ENCODE measurements around the gene TSEN2.
A peak's percentile ranks its signal among the peaks of the same experiment; 100 is the strongest.
"Not testable (repeated sequence)": the region's sequence is repeated elsewhere in the genome, so short reads cannot be mapped to it uniquely, and the experiment has no call there.

TSEN2 gene

DNA sequence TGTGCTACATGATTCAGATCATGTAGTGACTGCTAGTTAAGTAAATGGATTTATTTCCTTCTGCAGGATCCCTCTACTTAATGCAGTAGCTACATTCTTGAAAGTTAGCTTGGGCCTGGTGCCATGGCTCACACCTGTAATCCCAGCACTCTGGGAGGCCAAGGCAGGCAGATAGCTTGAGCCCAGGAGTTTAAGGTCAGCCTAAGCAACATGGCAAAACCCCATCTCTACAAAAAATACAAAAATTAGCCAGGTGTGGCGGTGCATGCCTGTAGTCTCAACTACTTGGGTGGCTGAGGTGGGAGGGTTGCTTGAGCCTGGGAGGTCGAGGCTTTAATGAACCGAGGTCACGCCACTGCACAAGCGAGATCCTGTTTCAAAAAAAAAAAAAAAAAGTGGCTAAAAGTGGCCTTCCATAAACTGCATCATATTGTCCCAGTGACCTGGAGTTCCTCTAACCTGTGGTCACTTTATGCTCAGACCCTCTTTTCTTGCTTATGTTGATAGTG lies 22.0 kb downstream of the TSEN2 start:
- no peak for DNase-seq (ENCODE audit: low read depth)

DNA sequence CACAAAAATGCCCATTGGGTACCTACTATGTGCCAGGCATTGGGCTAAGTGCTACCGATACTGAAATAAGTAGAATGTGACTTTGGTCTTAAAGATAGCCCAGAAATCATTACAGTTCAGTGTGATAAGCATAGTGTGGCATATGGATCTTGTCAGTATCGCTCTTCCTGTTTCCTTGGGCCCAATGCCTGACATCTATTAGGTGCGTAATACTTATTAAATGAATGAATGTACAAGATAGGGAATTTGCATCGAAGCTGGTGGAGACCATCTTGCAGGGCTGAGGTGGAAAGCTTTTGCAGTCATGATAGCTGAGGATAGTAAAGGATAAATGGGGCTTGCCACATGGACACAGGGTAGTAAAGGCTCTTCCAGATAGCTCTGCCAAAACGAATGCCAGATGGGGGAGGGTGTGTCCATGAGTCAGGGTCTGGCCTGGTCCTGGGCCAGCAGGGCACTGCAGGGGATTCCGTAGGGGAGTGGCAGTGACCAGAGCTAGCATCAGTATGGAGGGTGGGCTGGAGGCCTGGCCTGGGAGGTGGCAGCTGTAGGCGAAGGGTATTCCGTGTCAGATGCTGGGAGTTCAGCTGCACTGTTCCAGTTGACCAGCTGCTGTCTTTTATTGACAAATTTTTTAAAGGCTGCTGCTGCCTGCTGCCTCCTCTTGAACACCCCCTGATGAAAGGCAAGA lies 23.5 kb downstream of the TSEN2 start:
- peak; percentile 87 for DNase-seq (ENCODE audit: low read depth)

DNA sequence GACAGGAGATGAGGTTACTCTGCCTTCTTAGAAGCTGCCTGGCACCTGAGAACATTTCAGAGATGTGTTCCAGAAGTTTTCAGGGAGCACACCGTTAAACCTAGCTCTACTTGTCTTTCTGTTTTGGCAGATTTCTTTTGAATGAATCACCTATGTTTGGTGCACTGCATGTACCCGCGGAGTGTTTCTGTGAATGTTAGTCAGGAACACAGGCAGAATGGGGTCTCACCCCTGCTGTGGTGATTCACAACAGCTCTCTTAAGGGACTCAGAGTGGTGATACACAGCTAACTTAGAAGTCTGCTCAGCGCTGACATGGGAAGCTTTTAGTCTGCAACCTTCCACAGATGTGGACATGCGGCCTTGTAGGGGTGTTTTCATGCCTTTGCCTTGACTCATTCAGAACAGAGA lies 24.0 kb downstream of the TSEN2 start:
- DNase-seq (ENCODE audit: low read depth) = peak; percentile 98

DNA sequence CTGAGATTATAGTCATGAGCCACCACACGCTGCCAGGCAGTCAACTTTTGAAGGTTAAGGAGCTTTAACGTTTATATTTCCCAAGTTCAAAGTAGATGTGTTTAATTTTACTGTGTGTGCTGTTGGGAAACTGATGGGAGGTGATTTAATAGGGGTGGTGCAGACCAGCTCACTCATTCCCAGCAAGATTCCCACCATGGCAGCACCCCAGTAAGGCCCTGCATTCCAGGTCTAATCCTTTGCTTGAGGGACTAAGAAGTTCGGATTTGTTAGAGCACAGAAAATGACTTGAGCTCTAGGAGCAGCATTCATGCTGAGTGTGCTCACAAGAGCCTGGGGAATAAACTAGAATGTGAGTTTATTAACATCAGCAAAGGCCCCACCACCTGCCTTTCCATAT lies 25.2 kb downstream of the TSEN2 start:
- no peak for DNase-seq (ENCODE audit: low read depth)

DNA sequence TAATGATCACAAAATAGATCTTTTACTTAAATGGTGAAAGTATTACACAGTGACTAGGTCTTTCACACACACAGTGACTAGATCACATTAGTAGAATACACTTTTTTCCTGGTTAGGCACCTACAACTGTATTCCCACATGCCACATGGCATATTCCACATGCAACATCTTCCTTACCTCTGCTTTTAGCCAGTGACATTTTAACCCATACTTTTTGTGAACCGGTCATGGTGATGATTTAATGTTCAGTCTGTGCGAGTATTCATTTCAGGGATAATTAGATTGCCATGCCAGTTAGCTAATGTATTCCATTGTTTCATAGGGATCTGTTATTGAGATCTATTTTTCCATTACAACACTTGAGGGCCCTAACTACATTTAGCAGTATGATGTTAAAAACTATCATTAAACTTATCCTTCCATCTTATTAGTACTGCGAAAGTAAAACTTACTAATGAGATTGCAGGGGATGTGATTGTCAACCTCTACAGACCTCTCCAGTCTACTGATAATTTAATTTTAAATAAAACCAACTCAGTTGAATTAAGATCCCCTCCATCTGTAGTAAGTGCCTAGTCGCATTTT lies 28.3 kb downstream of the TSEN2 start:
- DNase-seq (ENCODE audit: low read depth) = no peak

DNA sequence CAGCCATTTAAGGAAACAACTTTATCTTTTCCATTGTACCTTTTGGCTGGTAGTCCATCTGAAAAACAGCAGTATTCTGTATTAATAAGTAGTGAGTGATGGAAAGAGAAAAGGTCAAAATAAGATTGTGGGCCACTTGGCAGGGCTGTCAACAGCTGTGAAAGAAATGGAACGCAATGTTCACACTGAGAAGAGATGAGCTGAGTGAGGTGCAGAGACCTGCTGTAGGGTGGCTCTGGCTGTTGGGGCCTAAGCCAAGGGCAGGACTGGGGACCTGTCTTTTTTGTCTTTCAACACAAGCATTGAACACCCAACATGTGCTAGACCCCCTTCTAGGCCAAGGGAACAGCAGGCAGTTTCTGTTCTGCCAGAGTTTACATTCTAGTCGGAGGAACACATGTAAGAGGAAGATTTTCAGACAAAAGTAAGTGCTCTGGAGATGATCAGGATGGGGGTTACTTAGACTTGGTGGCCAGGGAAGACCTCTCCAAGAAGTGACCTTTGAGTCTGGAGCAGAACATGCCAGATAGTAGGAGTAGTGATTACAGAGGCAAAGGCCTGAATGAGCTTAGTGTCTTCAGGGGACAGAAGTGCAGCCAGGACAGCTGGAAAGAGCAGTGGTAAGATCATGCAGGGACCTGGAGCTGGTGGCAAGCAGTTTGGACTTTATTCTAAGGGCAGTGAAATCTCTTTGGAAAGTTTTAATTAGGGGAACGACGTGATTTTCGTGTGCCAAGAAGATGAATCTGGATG lies 29.6 kb downstream of the TSEN2 start:
- no peak for DNase-seq (ENCODE audit: low read depth)

DNA sequence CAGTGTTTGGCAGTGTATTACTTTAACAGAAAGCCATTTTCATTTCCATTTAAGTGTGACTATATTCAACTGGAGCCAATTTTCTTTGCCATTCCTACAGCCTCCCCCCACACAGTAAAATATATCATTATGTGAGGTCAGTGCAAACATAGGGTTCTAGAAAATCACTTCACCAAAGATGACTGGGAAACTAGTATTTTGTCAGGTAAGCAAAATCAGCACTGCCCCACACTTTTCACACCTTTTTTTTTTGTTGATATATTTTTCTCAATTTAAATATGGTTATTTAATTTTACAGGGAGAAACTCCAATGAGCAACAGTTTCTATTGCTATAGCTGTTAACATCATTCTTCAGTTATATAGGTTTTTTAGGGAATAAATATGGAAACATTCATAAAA lies 31.4 kb downstream of the TSEN2 start:
- DNase-seq (ENCODE audit: low read depth) = no peak

DNA sequence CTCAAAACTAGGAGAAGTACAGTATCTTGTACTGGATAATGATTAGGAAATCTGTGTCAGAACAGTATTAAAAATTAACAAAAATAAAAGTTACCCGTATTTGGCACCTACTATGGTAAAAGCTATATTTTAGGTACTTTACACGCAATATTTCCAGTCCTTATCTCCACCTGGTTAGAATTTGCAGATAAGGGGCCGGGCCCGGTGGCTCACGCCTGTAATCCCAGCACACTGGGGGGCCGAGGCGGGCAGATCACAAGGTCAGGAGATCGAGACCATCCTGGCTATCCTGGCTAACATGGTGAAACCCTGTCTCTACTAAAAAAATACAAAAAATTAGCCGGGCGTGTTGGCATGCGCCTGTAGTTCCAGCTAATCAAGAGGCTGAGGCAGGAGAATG lies 32.6 kb downstream of the TSEN2 start:
- DNase-seq (ENCODE audit: low read depth) = no peak

DNA sequence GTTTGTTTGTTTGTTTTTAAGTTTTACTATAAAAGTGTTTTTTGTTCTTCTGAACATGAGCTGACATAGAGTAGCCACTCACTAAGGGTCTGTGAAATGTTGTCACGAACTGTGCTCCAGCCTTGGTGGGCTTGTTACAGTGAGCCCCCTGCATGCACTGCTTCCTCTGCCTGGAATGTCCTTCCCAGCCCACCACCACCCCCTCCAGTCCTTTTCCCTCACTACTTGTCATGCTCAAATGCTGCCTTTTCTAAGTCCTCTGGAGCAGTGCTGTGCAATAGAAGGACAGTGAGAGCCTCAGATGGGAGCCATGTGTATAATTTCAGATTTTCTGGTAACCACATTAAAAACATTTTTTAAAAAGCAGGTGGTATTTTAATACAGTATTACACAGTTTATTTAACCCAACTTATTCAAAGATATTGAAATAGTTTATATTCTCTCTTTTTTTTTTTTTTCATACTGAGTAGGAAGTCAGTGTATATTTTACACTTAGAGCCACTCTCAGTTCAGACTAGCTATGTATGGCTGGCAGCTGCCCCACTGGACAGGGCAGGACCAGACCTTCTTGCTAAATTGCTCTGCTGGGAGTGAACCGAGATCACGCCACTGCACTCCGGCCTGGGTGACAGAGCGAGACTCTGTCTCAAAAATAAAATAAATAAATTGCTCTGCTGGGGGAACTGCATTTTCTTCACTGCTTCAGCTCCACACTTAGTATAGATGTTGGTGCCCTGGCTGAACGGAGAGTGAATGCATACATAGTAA lies 34.2 kb downstream of the TSEN2 start:
- no peak for DNase-seq (ENCODE audit: low read depth)

DNA sequence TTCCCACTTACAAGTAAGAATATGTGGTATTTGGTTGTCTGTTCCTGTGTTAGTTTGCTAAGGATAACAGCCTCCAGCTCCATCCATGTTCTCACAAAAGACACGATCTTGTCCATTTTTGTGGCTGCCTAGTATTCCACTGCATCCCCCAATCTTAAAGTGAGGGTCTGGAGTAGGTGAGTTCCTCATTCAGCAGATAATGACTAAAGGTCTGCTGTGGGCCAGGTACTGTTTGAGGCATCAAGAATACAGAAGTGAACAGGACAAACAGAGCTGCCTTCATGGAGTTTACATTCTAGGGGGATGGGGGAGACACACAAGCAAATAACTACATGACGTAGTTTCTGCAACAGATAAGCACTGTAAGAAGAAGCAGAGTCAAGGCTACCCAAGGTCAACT lies 36.7 kb downstream of the TSEN2 start:
- DNase-seq (ENCODE audit: low read depth) = no peak

DNA sequence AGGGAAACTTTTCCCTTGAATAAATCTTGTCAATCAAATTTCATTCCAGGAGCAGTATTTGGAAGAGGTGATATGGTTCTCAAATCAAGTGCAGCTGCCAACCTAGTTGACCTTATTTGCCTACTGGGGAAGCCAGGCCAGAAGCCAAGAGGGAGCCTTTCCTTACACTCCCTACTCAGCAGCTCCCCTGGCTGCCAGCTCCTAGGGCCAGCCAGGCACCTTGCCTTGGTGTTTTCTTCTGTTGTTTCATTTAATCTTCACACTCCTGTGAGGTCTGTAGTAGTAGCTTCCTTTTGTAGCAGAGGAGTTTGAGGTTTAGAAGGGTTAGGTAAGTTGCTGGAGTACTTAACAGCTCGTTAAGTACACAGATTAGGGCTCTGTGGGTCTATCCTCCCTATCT lies 38.4 kb downstream of the TSEN2 start:
- no peak for DNase-seq (ENCODE audit: low read depth)

DNA sequence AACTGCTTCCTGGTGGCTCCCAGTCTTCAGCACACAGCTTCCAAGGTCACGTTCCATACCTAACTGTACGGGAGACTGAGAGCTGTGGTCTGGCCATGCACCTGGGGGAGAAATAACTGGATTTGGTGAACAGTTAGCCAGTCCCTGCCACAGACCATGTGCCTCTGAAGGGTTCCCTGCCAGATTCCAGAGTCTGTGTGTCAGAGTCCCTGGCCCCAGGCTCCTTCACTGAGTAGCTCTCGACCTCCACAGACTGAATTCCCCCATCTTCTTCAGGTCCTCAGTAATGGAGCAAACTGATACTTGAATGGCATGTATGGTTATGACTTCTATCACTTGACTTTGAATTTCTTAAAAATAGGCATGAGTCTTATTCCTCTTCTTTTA lies 43.5 kb downstream of the TSEN2 start:
- no peak for DNase-seq (ENCODE audit: low read depth)

DNA sequence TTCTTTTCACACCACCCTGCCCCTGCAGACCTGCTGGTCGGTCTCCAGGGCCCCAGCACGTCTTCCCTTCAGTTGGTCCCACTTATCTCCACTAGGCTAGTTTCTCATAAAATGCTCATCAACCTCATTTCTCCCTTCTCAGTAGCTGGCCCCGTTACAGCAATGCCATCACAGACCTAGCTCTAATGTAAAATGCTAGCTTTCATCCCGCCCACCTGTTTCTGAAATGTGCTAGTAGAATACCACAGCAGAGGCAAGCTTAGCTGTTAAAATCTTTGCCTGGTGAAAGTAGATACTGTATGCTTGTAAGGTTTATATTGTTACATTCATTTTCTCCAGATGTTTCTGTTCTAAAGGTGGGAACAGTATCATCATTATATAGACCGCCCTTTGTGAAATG lies 47.9 kb downstream of the TSEN2 start:
- DNase-seq (ENCODE audit: low read depth) = no peak

DNA sequence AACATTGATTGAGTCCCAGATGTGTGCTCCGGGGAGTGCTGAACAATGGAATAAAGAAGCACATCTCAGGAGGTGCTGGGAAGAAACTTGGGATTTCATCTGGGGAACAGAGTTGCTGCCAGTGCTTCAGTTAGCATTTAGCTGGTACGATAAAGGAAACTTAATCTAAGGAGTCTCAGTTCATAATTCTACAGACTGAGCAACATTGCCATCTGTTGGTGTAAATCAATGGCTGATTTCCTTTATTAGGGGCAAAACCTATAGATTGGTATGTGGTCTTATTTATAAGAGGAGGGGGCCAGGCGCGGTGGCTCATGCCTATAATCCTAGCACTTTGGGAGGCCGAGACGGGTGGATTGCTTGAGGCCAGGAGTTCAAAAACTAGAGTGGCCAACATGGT lies 52.1 kb downstream of the TSEN2 start:
- DNase-seq (ENCODE audit: low read depth) = no peak

DNA sequence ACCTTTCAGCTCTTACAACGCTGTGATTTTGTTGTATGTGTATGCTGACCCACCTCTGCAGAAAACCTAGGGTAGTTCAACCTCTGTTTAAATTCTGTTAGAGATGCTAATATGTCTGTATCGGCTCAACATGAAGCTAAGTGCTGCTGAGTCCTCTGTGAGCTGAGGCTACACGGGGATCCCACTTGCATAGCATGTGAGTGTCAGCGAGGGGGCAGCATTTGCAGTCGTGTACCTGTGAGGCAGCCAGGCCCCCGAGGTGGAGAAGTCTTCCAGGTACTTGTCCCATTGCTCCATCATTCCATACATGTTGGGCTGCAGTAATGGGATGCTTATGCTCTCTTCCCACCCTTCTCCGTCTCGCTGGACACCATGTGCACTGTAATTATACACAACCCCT lies 57.3 kb downstream of the TSEN2 start:
- no peak for DNase-seq (ENCODE audit: low read depth)

DNA sequence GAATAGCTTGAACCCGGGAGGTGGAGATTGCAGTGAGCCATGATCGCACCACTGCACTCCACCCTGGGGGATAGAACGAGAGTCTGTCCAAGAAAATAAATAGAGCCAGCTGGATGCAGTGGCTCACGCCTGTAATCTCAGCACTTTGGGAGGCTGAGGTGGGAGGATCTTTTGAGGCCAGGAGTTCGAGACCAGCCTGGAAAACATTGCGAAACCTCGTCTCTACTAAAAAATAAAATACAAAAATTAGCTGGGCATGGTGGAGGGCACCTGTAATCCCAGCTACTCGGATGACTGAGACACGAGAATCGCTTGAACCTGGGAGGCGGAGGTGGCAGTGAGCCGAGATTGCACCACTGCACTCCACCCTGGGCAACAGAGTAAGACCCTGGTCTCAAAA lies 59.2 kb downstream of the TSEN2 start:
- not testable (repeated sequence) for DNase-seq (ENCODE audit: low read depth)

DNA sequence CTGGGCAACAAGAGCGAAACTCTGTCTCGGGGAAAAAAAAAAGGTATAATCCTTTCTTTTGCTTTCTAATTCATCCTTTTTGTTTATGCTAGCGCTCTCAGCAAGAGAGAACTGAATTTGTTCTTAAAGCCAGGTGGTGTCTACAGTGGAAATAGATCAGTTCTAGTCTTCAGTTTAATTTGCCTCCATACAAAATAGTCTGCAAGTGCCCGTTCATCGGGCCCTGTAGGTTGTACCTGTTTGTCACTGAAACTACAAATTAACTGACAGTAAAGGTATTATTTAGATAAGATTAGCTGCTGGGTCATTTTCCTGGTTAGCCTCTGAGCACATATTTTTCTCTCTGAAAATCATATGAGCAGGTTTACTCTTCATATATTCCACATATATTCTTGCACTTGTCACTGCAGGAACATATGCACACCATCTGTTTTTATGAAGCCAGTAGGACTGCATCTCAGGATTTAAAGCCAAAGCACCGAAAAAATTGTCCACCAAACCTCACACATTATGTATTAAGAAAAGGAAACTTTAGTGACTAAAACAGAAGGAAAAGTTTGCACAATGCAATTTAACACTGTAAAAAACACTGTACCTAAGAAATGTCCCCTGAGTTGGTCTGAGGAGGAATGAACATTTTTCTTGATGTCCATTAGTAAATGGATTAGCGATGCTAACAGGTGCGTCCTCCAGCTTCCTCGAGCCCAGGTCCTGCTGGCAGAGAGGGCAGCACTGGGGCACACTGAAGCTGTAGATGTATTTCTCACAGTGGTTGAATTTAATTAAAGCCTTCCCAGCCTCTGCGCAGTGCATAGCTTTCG lies 60.6 kb downstream of the TSEN2 start:
- no peak for DNase-seq (ENCODE audit: low read depth)

DNA sequence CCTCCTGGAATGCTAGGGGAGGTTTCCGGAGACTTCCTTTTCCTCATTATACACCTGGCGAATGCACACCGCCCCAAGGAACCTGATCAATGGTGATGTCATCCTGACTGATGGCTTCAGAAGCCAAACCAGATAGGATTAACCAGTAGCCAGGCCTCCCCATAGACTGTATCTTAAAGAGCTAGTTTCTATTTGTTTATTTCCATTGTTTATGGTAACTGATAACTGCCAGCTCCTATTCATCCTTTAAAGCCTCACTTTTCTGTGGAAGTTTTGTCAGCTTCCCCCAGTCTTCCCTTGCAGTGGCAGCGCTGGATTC lies 61.2 kb downstream of the TSEN2 start, which contains the start of gene MKRN2OS:
Gene MKRN2OS, minus strand, starts transcription at position 27 of the 319 bp plus-strand sequence. CDS start 35 bp downstream, outside the sequence.
- DNase-seq (ENCODE audit: low read depth) = no peak

DNA sequence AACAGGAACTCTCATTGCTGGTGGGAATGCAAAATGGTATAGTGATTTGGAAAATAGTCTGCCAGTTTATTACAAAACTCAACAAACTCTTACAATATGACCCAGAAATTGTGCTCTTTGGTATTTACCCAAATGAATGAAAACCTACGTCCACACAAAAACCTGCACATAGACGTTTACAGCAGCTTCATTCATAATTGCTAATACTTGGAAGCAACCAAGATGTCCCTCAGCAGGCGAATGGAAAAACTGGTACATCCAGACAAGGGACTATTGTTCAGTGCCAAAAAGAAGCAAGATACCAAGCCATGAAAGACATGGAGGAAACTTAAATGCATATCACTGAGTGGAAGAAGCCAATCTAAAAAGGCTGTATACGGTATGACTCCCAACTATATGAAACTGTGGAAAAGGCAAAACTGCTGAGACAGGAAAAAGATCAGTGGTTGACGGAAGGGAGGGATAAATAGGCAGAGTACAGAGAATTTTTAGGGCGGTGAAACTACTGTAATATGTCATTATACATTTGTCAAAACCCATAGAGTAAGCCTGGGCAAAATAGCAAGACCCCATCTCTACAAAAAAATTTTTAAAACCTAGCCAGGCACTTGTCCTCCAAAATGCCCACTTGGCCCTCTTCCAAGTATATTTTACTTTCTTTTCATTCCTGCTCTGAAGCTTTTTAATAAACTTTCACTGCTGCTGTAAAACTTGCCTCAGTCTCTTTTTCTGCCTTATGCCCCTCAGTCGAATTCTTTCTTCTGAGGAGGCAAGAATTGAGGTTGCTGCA lies 65.9 kb downstream of the TSEN2 start:
- DNase-seq (ENCODE audit: low read depth) = no peak

DNA sequence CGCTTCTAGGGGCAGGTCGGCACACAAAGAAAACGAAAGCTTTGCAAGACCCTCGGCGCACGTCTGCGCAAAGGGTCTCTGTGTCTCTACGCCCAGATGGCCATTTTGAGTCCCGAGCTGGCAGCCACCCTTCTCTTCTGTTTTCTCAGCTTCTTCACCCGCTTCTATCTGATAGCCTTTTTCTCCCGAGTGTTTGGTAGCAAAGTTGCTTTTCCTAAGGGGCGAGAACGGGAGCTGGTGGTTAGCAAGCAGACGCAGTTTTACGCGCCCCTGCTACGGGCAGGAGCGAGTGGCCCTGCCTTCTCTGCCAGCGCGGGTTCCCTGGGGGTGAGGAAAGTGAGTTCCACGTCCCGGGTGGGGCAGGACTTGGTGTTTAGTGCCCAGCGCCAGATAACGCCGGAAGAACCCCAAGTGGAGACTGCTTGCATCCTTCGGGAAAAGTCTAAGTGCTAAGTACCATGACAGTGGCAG lies 69.7 kb downstream of the TSEN2 start:
- DNase-seq (ENCODE audit: low read depth) = no peak

DNA sequence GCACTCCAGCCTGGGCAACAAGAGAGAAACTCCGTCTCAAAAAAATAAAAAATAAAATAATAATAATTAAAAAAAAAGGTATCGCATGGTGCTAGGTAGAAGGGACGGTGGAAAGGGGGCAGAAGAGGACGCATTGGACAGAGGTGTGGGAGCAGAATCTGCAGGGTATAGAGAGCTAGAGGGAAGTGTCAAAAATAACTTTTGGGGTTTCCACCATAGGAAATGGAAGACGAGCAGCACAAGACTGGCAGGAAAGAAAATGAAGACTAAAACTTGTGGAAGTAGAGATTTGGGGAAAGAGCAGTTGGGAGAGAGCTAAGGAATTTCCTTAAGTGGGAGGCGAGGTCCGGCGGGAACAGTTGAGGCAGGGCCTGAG lies 72.0 kb downstream of the TSEN2 start:
- DNase-seq (ENCODE audit: low read depth) = no peak
